ENCODE measurements around the gene CDK5RAP2.
"Not testable (repeated sequence)": the region's sequence is repeated elsewhere in the genome, so short reads cannot be mapped to it uniquely, and the experiment has no call there.

The CDK5RAP2 gene

GRCh38 chr9:120530220-120530832 lies 49.6 kb downstream of the CDK5RAP2 start:
- not testable (repeated sequence) for H2AFZ ChIP-seq (ENCODE audit: insufficient read depth, low read length, poor library complexity); H3K18ac ChIP-seq (ENCODE audit: low read length); H3K79me1 ChIP-seq (ENCODE audit: low read length); H3K4me2 ChIP-seq (ENCODE audit: low read length); H2BK5ac ChIP-seq (ENCODE audit: low read depth, low read length, poor library complexity); H2BK12ac ChIP-seq (ENCODE audit: low read length); H3K27ac ChIP-seq (ENCODE audit: low read depth, low read length); H3K14ac ChIP-seq (ENCODE audit: low read length); H4K8ac ChIP-seq (ENCODE audit: low read depth, low read length); DNase-seq; H3K4me1 ChIP-seq (ENCODE audit: control insufficient read depth in 1 of 2, insufficient read depth in 2 of 2, low read length in 2 of 2); H4K91ac ChIP-seq (ENCODE audit: low read depth, low read length); H2AK5ac ChIP-seq (ENCODE audit: low read length); H3K4ac ChIP-seq (ENCODE audit: low read depth, low read length); H4K12ac ChIP-seq (ENCODE audit: low read depth, low read length); H3K9ac ChIP-seq (ENCODE audit: low read length); H2BK120ac ChIP-seq (ENCODE audit: insufficient read depth, low read length, poor library complexity); H3K27me3 ChIP-seq (ENCODE audit: insufficient read depth, low read length); H3K9me3 ChIP-seq (ENCODE audit: insufficient read depth, low read depth, low read length); H3K4me3 ChIP-seq (ENCODE audit: low read depth, low read length); H3K79me2 ChIP-seq (ENCODE audit: control insufficient read depth, insufficient read depth, low read length, poor library complexity); H3K23ac ChIP-seq (ENCODE audit: low read length)
- H3K36me3 ChIP-seq (ENCODE audit: control insufficient read depth in 1 of 2, insufficient read depth in 2 of 2, low read length in 2 of 2), result peaks cover 23 to 51% of the 10 kb centered on the region in 2 experiments
- no CpG with 5 or more reads among the region's 6 CpGs for WGBS (ENCODE audit: extremely low coverage, insufficient coverage, insufficient read length)

- H3K9me3 ChIP-seq (ENCODE audit: insufficient read depth, low read depth, low read length), result no peaks in the 10 kb centered on the region
- no peak overlapping the region for H3K18ac ChIP-seq (ENCODE audit: low read length)
- H3K36me3 ChIP-seq (ENCODE audit: control insufficient read depth in 1 of 2, insufficient read depth in 2 of 2, low read length in 2 of 2), result peaks cover 27 to 56% of the 10 kb centered on the region in 2 experiments
- no peak overlapping the region for H4K12ac ChIP-seq (ENCODE audit: low read depth, low read length)
- no peak overlapping the region for H3K4ac ChIP-seq (ENCODE audit: low read depth, low read length)
- H3K27ac ChIP-seq (ENCODE audit: low read depth, low read length), result no peak overlapping the region
- peaks cover 3 to 7% of the 10 kb centered on the region in 2 experiments for H3K4me1 ChIP-seq (ENCODE audit: control insufficient read depth in 1 of 2, insufficient read depth in 2 of 2, low read length in 2 of 2)
- H3K14ac ChIP-seq (ENCODE audit: low read length), result no peak overlapping the region
- no peaks in the 10 kb centered on the region for H3K27me3 ChIP-seq (ENCODE audit: insufficient read depth, low read length)
- H2AK5ac ChIP-seq (ENCODE audit: low read length), result no peak overlapping the region
- H3K79me2 ChIP-seq (ENCODE audit: control insufficient read depth, insufficient read depth, low read length, poor library complexity), result no peaks in the 10 kb centered on the region
- no peaks in the 10 kb centered on the region for H3K79me1 ChIP-seq (ENCODE audit: low read length)
- no peak overlapping the region for H3K9ac ChIP-seq (ENCODE audit: low read length)
- no peak for DNase-seq
- H3K4me3 ChIP-seq (ENCODE audit: low read depth, low read length), result no peak overlapping the region
- H4K91ac ChIP-seq (ENCODE audit: low read depth, low read length), result no peak overlapping the region
- no peak overlapping the region for H3K23ac ChIP-seq (ENCODE audit: low read length)
- H2BK12ac ChIP-seq (ENCODE audit: low read length), result no peak overlapping the region
- no peak overlapping the region for H2AFZ ChIP-seq (ENCODE audit: insufficient read depth, low read length, poor library complexity)
- no peak overlapping the region for H3K4me2 ChIP-seq (ENCODE audit: low read length)
- H2BK5ac ChIP-seq (ENCODE audit: low read depth, low read length, poor library complexity), result no peak overlapping the region
- no CpG with 5 or more reads among the region's 7 CpGs for WGBS (ENCODE audit: extremely low coverage, insufficient coverage, insufficient read length)
- H4K8ac ChIP-seq (ENCODE audit: low read depth, low read length), result no peak overlapping the region
- H2BK120ac ChIP-seq (ENCODE audit: insufficient read depth, low read length, poor library complexity), result no peak overlapping the region
Measured at GRCh38 chr9:120528829-120529228, 51.1 kb downstream of the CDK5RAP2 start.

- Histone ChIP-seq H3K79me1 (ENCODE audit: low read length) (no peaks in the 10 kb centered on the region), H3K4me1 (ENCODE audit: control insufficient read depth in 1 of 2, insufficient read depth in 2 of 2, low read length in 2 of 2) (peaks cover 3 to 7% of the 10 kb centered on the region in 2 experiments), H3K27me3 (ENCODE audit: insufficient read depth, low read length) (no peaks in the 10 kb centered on the region), H3K14ac (ENCODE audit: low read length) (no peak overlapping the region), H3K4ac (ENCODE audit: low read depth, low read length) (no peak overlapping the region), H3K23ac (ENCODE audit: low read length) (no peak overlapping the region), H3K79me2 (ENCODE audit: control insufficient read depth, insufficient read depth, low read length, poor library complexity) (no peaks in the 10 kb centered on the region), H4K8ac (ENCODE audit: low read depth, low read length) (no peak overlapping the region), H2BK5ac (ENCODE audit: low read depth, low read length, poor library complexity) (no peak overlapping the region), H2BK12ac (ENCODE audit: low read length) (no peak overlapping the region), H3K18ac (ENCODE audit: low read length) (no peak overlapping the region), H3K4me3 (ENCODE audit: low read depth, low read length) (no peak overlapping the region), H3K27ac (ENCODE audit: low read depth, low read length) (no peak overlapping the region), H4K12ac (ENCODE audit: low read depth, low read length) (no peak overlapping the region), H3K9me3 (ENCODE audit: insufficient read depth, low read depth, low read length) (no peaks in the 10 kb centered on the region), H3K4me2 (ENCODE audit: low read length) (no peak overlapping the region), H2AFZ (ENCODE audit: insufficient read depth, low read length, poor library complexity) (no peak overlapping the region), H3K9ac (ENCODE audit: low read length) (no peak overlapping the region), H2BK120ac (ENCODE audit: insufficient read depth, low read length, poor library complexity) (no peak overlapping the region), H3K36me3 (ENCODE audit: control insufficient read depth in 1 of 2, insufficient read depth in 2 of 2, low read length in 2 of 2) (peaks cover 27 to 56% of the 10 kb centered on the region in 2 experiments), H4K91ac (ENCODE audit: low read depth, low read length) (no peak overlapping the region), H2AK5ac (ENCODE audit: low read length) (no peak overlapping the region)
- no peak for DNase-seq
- no CpG with 5 or more reads among the region's 1 CpG for WGBS (ENCODE audit: extremely low coverage, insufficient coverage, insufficient read length)
Measured at GRCh38 chr9:120528327-120528726, 51.6 kb downstream of the CDK5RAP2 start.

- no peak overlapping the region for H3K14ac ChIP-seq (ENCODE audit: low read length)
- H2AFZ ChIP-seq (ENCODE audit: insufficient read depth, low read length, poor library complexity), result no peak overlapping the region
- H3K27me3 ChIP-seq (ENCODE audit: insufficient read depth, low read length), result no peaks in the 10 kb centered on the region
- no peak overlapping the region for H3K27ac ChIP-seq (ENCODE audit: low read depth, low read length)
- peaks cover 23 to 52% of the 10 kb centered on the region in 2 experiments for H3K36me3 ChIP-seq (ENCODE audit: control insufficient read depth in 1 of 2, insufficient read depth in 2 of 2, low read length in 2 of 2)
- no peaks in the 10 kb centered on the region for H3K79me1 ChIP-seq (ENCODE audit: low read length)
- no peak overlapping the region for H3K23ac ChIP-seq (ENCODE audit: low read length)
- H4K12ac ChIP-seq (ENCODE audit: low read depth, low read length), result no peak overlapping the region
- WGBS (ENCODE audit: extremely low coverage, insufficient coverage, insufficient read length), result no CpG with 5 or more reads among the region's 3 CpGs
- H2BK12ac ChIP-seq (ENCODE audit: low read length), result no peak overlapping the region
- H3K18ac ChIP-seq (ENCODE audit: low read length), result no peak overlapping the region
- H3K79me2 ChIP-seq (ENCODE audit: control insufficient read depth, insufficient read depth, low read length, poor library complexity), result no peaks in the 10 kb centered on the region
- H3K4ac ChIP-seq (ENCODE audit: low read depth, low read length), result no peak overlapping the region
- no peak overlapping the region for H3K4me3 ChIP-seq (ENCODE audit: low read depth, low read length)
- no peak overlapping the region for H4K8ac ChIP-seq (ENCODE audit: low read depth, low read length)
- no peaks in the 10 kb centered on the region for H3K4me1 ChIP-seq (ENCODE audit: control insufficient read depth in 1 of 2, insufficient read depth in 2 of 2, low read length in 2 of 2)
- H3K9ac ChIP-seq (ENCODE audit: low read length), result no peak overlapping the region
- H2BK5ac ChIP-seq (ENCODE audit: low read depth, low read length, poor library complexity), result no peak overlapping the region
- H2BK120ac ChIP-seq (ENCODE audit: insufficient read depth, low read length, poor library complexity), result no peak overlapping the region
- no peak for DNase-seq
- no peak overlapping the region for H4K91ac ChIP-seq (ENCODE audit: low read depth, low read length)
- H2AK5ac ChIP-seq (ENCODE audit: low read length), result no peak overlapping the region
- H3K9me3 ChIP-seq (ENCODE audit: insufficient read depth, low read depth, low read length), result no peaks in the 10 kb centered on the region
- no peak overlapping the region for H3K4me2 ChIP-seq (ENCODE audit: low read length)
Measured at GRCh38 chr9:120526534-120526933, 53.4 kb downstream of the CDK5RAP2 start.
